A673 (cell line): Measurements from ENCODE around the gene HPSE2. TPM values are rescaled to one million over a fixed set of nuclear protein-coding genes. Genes with fewer than 3 reads are reported as not detected.

Experiments
- BruUV-seq: library from RNA; stranded (reverse); fragments of 400-500 nt; replicated peaks from 2 replicates; lab custom pipeline; 2021; lab: Mats Ljungman, UMichigan
- CTCF ChIA-PET: fragments of 300-600 bp; sonication (Branson Sonifier 250); formaldehyde crosslinking; loops from one replicate; lab custom pipeline; 2022; ENCODE audit warnings: antibody characterized with exemption; lab: Charles Lee
- POLR2A ChIA-PET: fragments of 300-600 bp; sonication (Branson Sonifier 250); formaldehyde crosslinking; loops from one replicate; lab custom pipeline; 2022; ENCODE audit warnings: antibody characterized with exemption; ENCODE audit not compliant: low non-redundant PET; lab: Charles Lee
- DNase-seq: peaks from one replicate; pipeline ENCODE4 v3.0.0-alpha.2; 2015; ENCODE audit warnings: low spot score
- H3K27ac ChIP-seq: fragments of 200-600 bp; sonication (generic); 2 replicates; pipeline ENCODE4 v1.5.1; 2016; ENCODE audit warnings: mixed run types, low read depth, mild to moderate bottlenecking, mixed read lengths, antibody characterized with exemption, low read length; ENCODE audit not compliant: poor library complexity, severe bottlenecking
- H3K27me3 ChIP-seq: fragments of 200-600 bp; sonication (generic); replicated peaks from 2 replicates; pipeline ENCODE4 v1.6.1; 2017; ENCODE audit warnings: mixed run types, low read depth, mild to moderate bottlenecking, mixed read lengths, antibody characterized with exemption, low read length; ENCODE audit not compliant: insufficient read depth, poor library complexity
- H3K36me3 ChIP-seq: fragments of 200-600 bp; sonication (generic); 2 replicates; pipeline ENCODE4 v1.6.1; 2016; ENCODE audit warnings: mixed run types, mild to moderate bottlenecking, mixed read lengths, antibody characterized with exemption, low read length; ENCODE audit not compliant: insufficient read depth, poor library complexity, severe bottlenecking
- H3K4me1 ChIP-seq: fragments of 200-600 bp; sonication (generic); 2 replicates; pipeline ENCODE4 v1.6.1; 2017; ENCODE audit warnings: mixed run types, mild to moderate bottlenecking, mixed read lengths, antibody characterized with exemption, low read length; ENCODE audit not compliant: insufficient read depth, poor library complexity, severe bottlenecking
- H3K4me3 ChIP-seq: fragments of 200-600 bp; sonication (generic); 2 replicates; pipeline ENCODE4 v1.5.1; 2016; ENCODE audit warnings: low read depth, mixed run types, mild to moderate bottlenecking, mixed read lengths, low read length; ENCODE audit not compliant: poor library complexity, severe bottlenecking
- H3K9me3 ChIP-seq: fragments of 200-600 bp; sonication (generic); 2 replicates; pipeline ENCODE4 v1.6.1; 2016; ENCODE audit warnings: mixed run types, low read depth, mild to moderate bottlenecking, mixed read lengths, antibody characterized with exemption, low read length; ENCODE audit not compliant: poor library complexity, severe bottlenecking
- CTCF ChIP-seq: fragments of 300-800, 200-600 bp; sonication (generic); conservative IDR thresholded peaks from 2 replicates; pipeline ENCODE4 v1.5.1; 2017; ENCODE audit warnings: low read depth, mild to moderate bottlenecking, antibody characterized with exemption, low read length, moderate library complexity, mixed read lengths
- EZH2 ChIP-seq: fragments of 200-600 bp; sonication (generic); IDR thresholded peaks from 2 replicates; pipeline ENCODE4 v1.6.1; 2017; ENCODE audit warnings: borderline replicate concordance, low read depth, mild to moderate bottlenecking, mixed read lengths, antibody characterized with exemption, low read length; ENCODE audit not compliant: poor library complexity, severe bottlenecking
- intact Hi-C: fragments of 100-400 bp; cut with micrococcal nuclease; formaldehyde crosslinking; loops from one replicate; pipeline ENCODE4 v1.10.0; 2022; ENCODE audit not compliant: unreplicated experiment
- total RNA-seq: library from RNA; stranded (reverse); gene quantifications from 2 replicates; pipeline ENCODE4 v1.2.3, GENCODE V29; 2021

The HPSE2 gene
- total RNA-seq, 1 experiment from 2014 or later: not detected

GRCh38 chr10:99125879-99126278 lies 109.8 kb downstream of the HPSE2 start:
- Histone ChIP-seq H3K27me3 (no peaks in the 10 kb centered on the region), H3K27ac (no peak overlapping the region), H3K36me3 (no peaks in the 10 kb centered on the region), H3K4me3 (no peak overlapping the region), H3K9me3 (peaks cover 3% of the 10 kb centered on the region), H3K4me1 (no peaks in the 10 kb centered on the region)
- TF ChIP-seq CTCF (no peak), EZH2 (no peak)
- BruUV-seq: no TSS peak
- DNase-seq: no peak
- CTCF ChIA-PET: no interaction called here
- intact Hi-C loops: no loop called here
- POLR2A ChIA-PET: no interaction called here

GRCh38 chr10:99124376-99124775 lies 111.3 kb downstream of the HPSE2 start:
- BruUV-seq: no TSS peak
- Histone ChIP-seq H3K27ac (no peak overlapping the region), H3K9me3 (peaks cover 3% of the 10 kb centered on the region), H3K4me1 (no peaks in the 10 kb centered on the region), H3K36me3 (no peaks in the 10 kb centered on the region), H3K4me3 (no peak overlapping the region), H3K27me3 (no peaks in the 10 kb centered on the region)
- intact Hi-C loops: no loop called here
- TF ChIP-seq EZH2 (no peak), CTCF (no peak)
- CTCF ChIA-PET: no interaction called here
- no peak for DNase-seq
- POLR2A ChIA-PET: no interaction called here

- H3K27ac ChIP-seq: no peak overlapping the region
- no peaks in the 10 kb centered on the region for H3K36me3 ChIP-seq
- no peaks in the 10 kb centered on the region for H3K27me3 ChIP-seq
- intact Hi-C loops: no loop called here
- no peaks in the 10 kb centered on the region for H3K4me1 ChIP-seq
- ChIA-PET POLR2A (no interaction called here), CTCF (no interaction called here)
- no TSS peak for BruUV-seq
- TF ChIP-seq CTCF (no peak), EZH2 (no peak)
- peaks cover 3% of the 10 kb centered on the region for H3K9me3 ChIP-seq
- no peak for DNase-seq
- no peak overlapping the region for H3K4me3 ChIP-seq
Measured at GRCh38 chr10:99123851-99124250, 111.8 kb downstream of the HPSE2 start.
